Tibial artery (tissue), 4 donors: ENCODE measurements around the gene KDM1A.
"Not testable (repeated sequence)": the region's sequence is repeated elsewhere in the genome, so short reads cannot be mapped to it uniquely, and the experiment has no call there.

Source experiments
- DNase-seq, 2 donors: peaks; one replicate each; pipeline ENCODE4 v3.0.0-alpha.2; 2019
- H3K27ac ChIP-seq, 2 donors: fragments of 200-600 bp; sonication (generic) in 1 of 2; 1 replicate in 1 of 2; 2 replicates in 1 of 2; pipeline ENCODE4 v1.5.1; 2018 to 2019; ENCODE audit warnings: mild to moderate bottlenecking in 1 of 2
- H3K27me3 ChIP-seq, 2 donors: fragments of 200-600 bp; sonication (generic) in 1 of 2; one replicate each; pipeline versions ENCODE4 v1.5.1 to v1.6.0; 2016 to 2019
- H3K36me3 ChIP-seq, 3 donors: fragments of 200-600 bp; sonication (generic) in 2 of 3; one replicate each; pipeline ENCODE4 v1.5.1; 2016 to 2019; ENCODE audit warnings: mild to moderate bottlenecking in 2 of 3
- H3K4me1 ChIP-seq, 4 donors: fragments of 200-600 bp; sonication (generic) in 2 of 4; 1 replicate in 3 of 4; 2 replicates in 1 of 4; pipeline ENCODE4 v1.5.1; 2016 to 2019
- H3K4me3 ChIP-seq, 2 donors: fragments of 200-600 bp; sonication (generic) in 1 of 2; 1 replicate in 1 of 2; 2 replicates in 1 of 2; pipeline ENCODE4 v1.5.1; 2018 to 2019; ENCODE audit warnings: mild to moderate bottlenecking in 2 of 2
- H3K9me3 ChIP-seq, 3 donors: fragments of 200-600 bp; sonication (generic) in 1 of 3; one replicate each; pipeline ENCODE4 v1.5.1; 2016 to 2019
- intact Hi-C: fragments of 100-400 bp; cut with DNase I; formaldehyde crosslinking; loops from one replicate; pipeline ENCODE4 v1.15.0; 2023; ENCODE audit warnings: low total_unique reads
- TF ChIP-seq, protein P1 (sequence below), 2 experiments: fragments of 200-600 bp in 1 of 2; fragments of 450-650 bp in 1 of 2; IDR thresholded peaks; one replicate each; pipeline ENCODE4 v1.5.1; 2017 to 2019; ENCODE audit warnings: antibody characterized with exemption in 2 of 2, mild to moderate bottlenecking in 1 of 2, moderate library complexity in 1 of 2

Gene KDM1A

GRCh38 chr1:22995774-22996173 lies 23.5 kb upstream of the KDM1A start:
- H3K27ac ChIP-seq, result no peak overlapping the region
- peaks cover 0 to 4% (median 0%) of the 10 kb centered on the region in 3 donors for H3K9me3 ChIP-seq
- TF ChIP-seq, protein P1, sequence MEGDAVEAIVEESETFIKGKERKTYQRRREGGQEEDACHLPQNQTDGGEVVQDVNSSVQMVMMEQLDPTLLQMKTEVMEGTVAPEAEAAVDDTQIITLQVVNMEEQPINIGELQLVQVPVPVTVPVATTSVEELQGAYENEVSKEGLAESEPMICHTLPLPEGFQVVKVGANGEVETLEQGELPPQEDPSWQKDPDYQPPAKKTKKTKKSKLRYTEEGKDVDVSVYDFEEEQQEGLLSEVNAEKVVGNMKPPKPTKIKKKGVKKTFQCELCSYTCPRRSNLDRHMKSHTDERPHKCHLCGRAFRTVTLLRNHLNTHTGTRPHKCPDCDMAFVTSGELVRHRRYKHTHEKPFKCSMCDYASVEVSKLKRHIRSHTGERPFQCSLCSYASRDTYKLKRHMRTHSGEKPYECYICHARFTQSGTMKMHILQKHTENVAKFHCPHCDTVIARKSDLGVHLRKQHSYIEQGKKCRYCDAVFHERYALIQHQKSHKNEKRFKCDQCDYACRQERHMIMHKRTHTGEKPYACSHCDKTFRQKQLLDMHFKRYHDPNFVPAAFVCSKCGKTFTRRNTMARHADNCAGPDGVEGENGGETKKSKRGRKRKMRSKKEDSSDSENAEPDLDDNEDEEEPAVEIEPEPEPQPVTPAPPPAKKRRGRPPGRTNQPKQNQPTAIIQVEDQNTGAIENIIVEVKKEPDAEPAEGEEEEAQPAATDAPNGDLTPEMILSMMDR (IDR thresholded peaks at IDR 0.05), result no peak
- no peaks in the 10 kb centered on the region for H3K27me3 ChIP-seq
- H3K4me3 ChIP-seq, result no peak overlapping the region
- no peaks in the 10 kb centered on the region for H3K36me3 ChIP-seq
- no peaks in the 10 kb centered on the region for H3K4me1 ChIP-seq
- no peak for DNase-seq
- intact Hi-C loops, result no loop called here

- H3K4me1 ChIP-seq, H3K27me3 ChIP-seq, H3K9me3 ChIP-seq, DNase-seq, intact Hi-C loops, H3K4me3 ChIP-seq, H3K36me3 ChIP-seq, H3K27ac ChIP-seq: not testable (repeated sequence)
Measured at GRCh38 chr1:22997528-22997927, 21.7 kb upstream of the KDM1A start.

- intact Hi-C loops, DNase-seq, H3K4me3 ChIP-seq, H3K36me3 ChIP-seq, H3K27me3 ChIP-seq, H3K27ac ChIP-seq, H3K9me3 ChIP-seq, H3K4me1 ChIP-seq: not testable (repeated sequence)
Measured at GRCh38 chr1:23000133-23000532, 19.1 kb upstream of the KDM1A start.

DNA sequence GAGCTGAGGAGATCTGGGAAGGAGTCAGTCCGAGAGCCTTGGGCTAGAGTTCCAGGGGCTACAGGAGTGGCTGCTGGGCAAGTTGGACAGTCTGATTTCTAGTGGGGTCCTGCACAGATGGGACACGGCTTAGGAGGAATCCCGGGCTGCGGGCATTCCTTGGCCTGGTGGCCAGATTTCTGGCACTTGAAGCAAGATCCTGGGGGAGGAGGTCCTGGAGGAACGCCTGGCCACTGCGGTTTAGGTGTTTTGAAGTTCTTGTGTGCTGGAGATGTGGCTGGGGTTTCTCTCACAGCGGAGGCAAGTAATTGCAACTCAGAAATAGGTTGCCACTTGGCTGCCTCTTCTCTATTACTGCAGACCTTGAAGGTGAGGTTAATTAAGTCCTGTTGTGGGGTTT lies 17.1 kb upstream of the KDM1A start:
- H3K27ac ChIP-seq, H3K9me3 ChIP-seq, H3K4me1 ChIP-seq, H3K27me3 ChIP-seq, intact Hi-C loops, DNase-seq, H3K36me3 ChIP-seq, H3K4me3 ChIP-seq: not testable (repeated sequence)

DNA sequence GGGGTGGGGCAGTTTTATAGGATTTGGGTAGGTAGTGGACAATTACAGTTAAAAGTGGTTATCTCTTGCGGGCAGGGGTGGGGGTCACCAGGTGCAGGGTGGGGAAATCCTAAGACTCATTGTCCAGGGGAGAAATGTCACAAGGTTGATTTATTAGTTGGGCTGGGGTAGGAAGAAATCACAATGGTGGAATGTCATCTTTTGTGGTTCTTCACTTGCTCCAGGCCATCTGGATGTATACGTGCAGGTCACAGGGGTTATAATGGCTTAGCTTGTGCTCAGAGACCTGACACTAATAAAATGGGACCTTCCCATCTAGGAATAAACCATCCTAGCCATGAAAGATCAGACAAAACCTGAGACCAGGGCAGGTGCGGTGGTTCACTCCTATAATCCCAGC lies 15.2 kb upstream of the KDM1A start:
- no peak overlapping the region for H3K4me3 ChIP-seq
- H3K4me1 ChIP-seq, result no peaks in the 10 kb centered on the region
- intact Hi-C loops, result no loop called here
- H3K36me3 ChIP-seq, result no peaks in the 10 kb centered on the region
- DNase-seq, result no peak
- H3K9me3 ChIP-seq, result peaks cover 0 to 5% (median 0%) of the 10 kb centered on the region in 3 donors
- TF ChIP-seq, protein P1 (IDR thresholded peaks at IDR 0.05), result no peak
- H3K27me3 ChIP-seq, result peaks cover 0 to 4% of the 10 kb centered on the region in 2 donors
- no peak overlapping the region for H3K27ac ChIP-seq

DNA sequence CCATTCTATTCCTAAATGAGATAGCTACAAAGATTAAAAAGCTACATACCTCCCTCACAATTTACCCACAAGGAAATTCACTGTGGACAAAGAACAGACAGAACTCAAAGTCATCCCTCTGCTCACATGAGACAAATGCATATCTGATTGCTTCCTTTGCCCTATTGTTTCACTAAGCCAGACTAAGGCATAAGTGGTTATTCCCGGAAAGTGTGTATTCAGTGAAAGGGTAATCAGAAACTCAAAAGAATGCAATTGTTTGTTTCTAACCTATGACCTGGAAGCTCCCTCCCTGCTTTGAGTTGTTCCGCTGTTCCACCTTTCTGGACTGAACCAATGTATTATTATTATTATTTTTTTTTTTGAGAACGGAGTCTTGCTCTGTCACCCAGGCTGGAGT lies 14.5 kb upstream of the KDM1A start:
- H3K9me3 ChIP-seq, H3K36me3 ChIP-seq, intact Hi-C loops, DNase-seq, H3K4me3 ChIP-seq, H3K27me3 ChIP-seq, H3K4me1 ChIP-seq, H3K27ac ChIP-seq: not testable (repeated sequence)

DNA sequence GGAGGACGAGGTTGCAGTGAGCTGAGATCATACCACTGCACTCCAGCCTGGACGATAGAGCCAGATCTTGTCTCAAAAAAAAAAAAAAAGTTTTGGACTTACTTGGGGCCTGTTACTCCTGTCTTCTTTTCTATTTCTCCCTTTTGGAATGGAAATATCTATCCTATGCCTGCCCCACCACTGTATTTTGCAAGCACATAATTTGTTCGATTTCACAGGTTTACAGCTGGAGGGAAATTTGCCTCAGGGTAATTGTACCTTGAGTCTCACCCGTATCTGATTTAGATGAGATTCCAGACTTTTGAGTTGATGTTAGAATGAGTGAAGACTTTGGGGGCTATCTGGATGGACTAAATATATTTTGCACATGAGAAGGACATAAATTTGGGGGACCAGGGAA lies 12.2 kb upstream of the KDM1A start:
- Histone ChIP-seq H3K27ac (no peak overlapping the region), H3K9me3 (no peaks in the 10 kb centered on the region), H3K36me3 (no peaks in the 10 kb centered on the region), H3K4me3 (no peak overlapping the region), H3K4me1 (no peaks in the 10 kb centered on the region), H3K27me3 (peaks cover 0 to 4% of the 10 kb centered on the region in 2 donors)
- TF ChIP-seq, protein P1 (IDR thresholded peaks at IDR 0.05), result no peak
- intact Hi-C loops, result no loop called here
- no peak for DNase-seq

GRCh38 chr1:23008901-23009300 lies 10.4 kb upstream of the KDM1A start:
- no peak overlapping the region for H3K27ac ChIP-seq
- TF ChIP-seq, protein P1 (IDR thresholded peaks at IDR 0.05), result no peak
- H3K27me3 ChIP-seq, result peaks cover 0 to 8% of the 10 kb centered on the region in 2 donors
- intact Hi-C loops, result no loop called here
- no peak overlapping the region for H3K4me3 ChIP-seq
- no peak for DNase-seq
- H3K9me3 ChIP-seq, result no peaks in the 10 kb centered on the region
- no peaks in the 10 kb centered on the region for H3K4me1 ChIP-seq
- no peaks in the 10 kb centered on the region for H3K36me3 ChIP-seq

DNA sequence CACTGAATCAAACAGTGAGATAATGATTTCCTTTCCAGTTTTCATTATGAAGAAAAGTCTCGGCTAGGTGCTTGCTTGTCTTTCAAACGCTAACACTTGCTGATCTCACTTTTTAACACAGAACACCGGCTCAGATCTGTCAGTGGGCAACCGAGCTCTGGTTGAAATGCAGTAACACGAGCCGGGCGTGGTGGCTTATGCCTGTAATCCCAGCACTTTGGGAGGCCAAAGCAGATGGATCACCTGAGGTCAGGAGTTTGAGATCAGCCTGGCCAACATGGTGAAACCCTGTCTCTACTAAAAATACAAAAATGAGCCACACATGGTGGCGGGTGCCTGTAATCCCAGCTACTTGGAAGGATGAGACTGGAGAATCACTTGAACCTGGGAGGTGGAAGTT lies 9.2 kb upstream of the KDM1A start:
- H3K36me3 ChIP-seq, H3K4me3 ChIP-seq, intact Hi-C loops, H3K27me3 ChIP-seq, H3K27ac ChIP-seq, H3K4me1 ChIP-seq, H3K9me3 ChIP-seq, DNase-seq: not testable (repeated sequence)
